Neuronal stem cell (in vitro differentiated cells): Measurements from ENCODE around the gene SIK1.
"Not testable (repeated sequence)": the region's sequence is repeated elsewhere in the genome, so short reads cannot be mapped to it uniquely, and the experiment has no call there.

ENCODE experiments used
- DNase-seq: peaks from one replicate; pipeline ENCODE4 v3.0.0-alpha.2; 2013; ENCODE audit warnings: low spot score
- H2AFZ ChIP-seq: one replicate; pipeline ENCODE4 v1.6.1; 2013; ENCODE audit warnings: mild to moderate bottlenecking, low read length, inconsistent platforms
- H2AK5ac ChIP-seq: 2 replicates; pipeline ENCODE4 v1.6.1; 2013; ENCODE audit warnings: low read depth, mild to moderate bottlenecking, inconsistent platforms, low read length, moderate library complexity, mixed read lengths
- H2BK120ac ChIP-seq: 2 replicates; pipeline ENCODE4 v1.6.1; 2013; ENCODE audit warnings: low read depth, mild to moderate bottlenecking, inconsistent platforms, low read length, moderate library complexity, mixed read lengths
- H2BK12ac ChIP-seq: one replicate; pipeline ENCODE4 v1.6.1; 2013; ENCODE audit warnings: low read length, inconsistent platforms
- H2BK15ac ChIP-seq: 2 replicates; pipeline ENCODE4 v1.6.1; 2013; ENCODE audit warnings: mild to moderate bottlenecking, low read length, inconsistent platforms, mixed read lengths
- H2BK5ac ChIP-seq: one replicate; pipeline ENCODE4 v1.6.1; 2013; ENCODE audit warnings: inconsistent platforms, mild to moderate bottlenecking, low read length, moderate library complexity
- H3K14ac ChIP-seq: one replicate; pipeline ENCODE4 v1.6.1; 2013; ENCODE audit warnings: low read length, inconsistent platforms
- H3K18ac ChIP-seq: 2 replicates; pipeline ENCODE4 v1.6.1; 2013; ENCODE audit warnings: low read length, inconsistent platforms
- H3K23ac ChIP-seq: 2 replicates; pipeline ENCODE4 v1.6.1; 2013; ENCODE audit warnings: low read depth, mild to moderate bottlenecking, mixed read lengths, low read length, inconsistent platforms; ENCODE audit not compliant: poor library complexity
- H3K27ac ChIP-seq: replicated peaks from 3 replicates; pipeline ENCODE4 v1.5.1; 2013; ENCODE audit warnings: low read length, inconsistent platforms
- H3K27me3 ChIP-seq, 3 experiments: 2 replicates each; pipeline ENCODE4 v1.6.1; 2013; ENCODE audit warnings: low read length in 3 of 3, mild to moderate bottlenecking in 2 of 3, inconsistent platforms in 1 of 3, low read depth in 1 of 3, mixed read lengths in 1 of 3, moderate library complexity in 1 of 3; ENCODE audit not compliant: control insufficient read depth in 3 of 3, insufficient read depth in 3 of 3
- H3K36me3 ChIP-seq, 2 donors: replicated peaks in 1 of 2; 2 replicates each; pipeline ENCODE4 v1.6.1; 2013; ENCODE audit warnings: low read length in 2 of 2; ENCODE audit not compliant: control insufficient read depth in 2 of 2, insufficient read depth in 2 of 2
- H3K4ac ChIP-seq: 2 replicates; pipeline ENCODE4 v1.6.1; 2013; ENCODE audit warnings: inconsistent platforms, mild to moderate bottlenecking, low read length, moderate library complexity
- H3K4me1 ChIP-seq, 2 donors: 1 replicate in 1 of 2; 2 replicates in 1 of 2; pipeline ENCODE4 v1.6.1; 2013; ENCODE audit warnings: low read length in 2 of 2, low read depth in 1 of 2; ENCODE audit not compliant: control insufficient read depth in 2 of 2, insufficient read depth in 1 of 2
- H3K4me2 ChIP-seq: one replicate; pipeline ENCODE4 v1.6.1; 2013; ENCODE audit warnings: mild to moderate bottlenecking, low read length, inconsistent platforms; ENCODE audit not compliant: insufficient read depth, poor library complexity, severe bottlenecking
- H3K4me3 ChIP-seq, 2 donors: 2 replicates each; pipeline ENCODE4 v1.5.1; 2013; ENCODE audit warnings: low read length in 2 of 2, mild to moderate bottlenecking in 2 of 2, inconsistent platforms in 1 of 2, moderate library complexity in 1 of 2
- H3K79me1 ChIP-seq: one replicate; pipeline ENCODE4 v1.6.1; 2013; ENCODE audit warnings: low read depth, mild to moderate bottlenecking, inconsistent platforms, low read length, moderate library complexity
- H3K9ac ChIP-seq: one replicate; pipeline ENCODE4 v1.6.1; 2013; ENCODE audit warnings: mild to moderate bottlenecking, low read depth, low read length, inconsistent platforms; ENCODE audit not compliant: poor library complexity
- H3K9me3 ChIP-seq, 2 donors: replicated peaks in 1 of 2; 2 replicates each; pipeline versions ENCODE3 to v1.6.1; 2013; ENCODE audit warnings: low read length in 2 of 2, mild to moderate bottlenecking in 2 of 2, inconsistent platforms in 1 of 2, low read depth in 1 of 2, mixed read lengths in 1 of 2, moderate library complexity in 1 of 2; ENCODE audit not compliant: control insufficient read depth in 2 of 2, insufficient read depth in 1 of 2
- H4K8ac ChIP-seq: one replicate; pipeline ENCODE4 v1.6.1; 2013; ENCODE audit warnings: low read depth, mild to moderate bottlenecking, inconsistent platforms, low read length, moderate library complexity
- H4K91ac ChIP-seq: one replicate; pipeline ENCODE4 v1.6.1; 2013; ENCODE audit warnings: low read length, low read depth, mild to moderate bottlenecking, inconsistent platforms; ENCODE audit not compliant: poor library complexity
- WGBS, 2 donors: extraction: QIAGEN DNeasy Blood & Tissue Kit; methylation state at CpG; one replicate each; pipeline ENCODE4 v1.1.7; 2013; ENCODE audit warnings: missing lambda C conversion rate in 2 of 2, mixed read lengths in 1 of 2; ENCODE audit not compliant: insufficient read length in 2 of 2, insufficient replicate concordance in 1 of 2; ENCODE audit errors: extremely low coverage in 2 of 2; 5-methylcytosine and 5-hydroxymethylcytosine counted together

Gene SIK1

DNA sequence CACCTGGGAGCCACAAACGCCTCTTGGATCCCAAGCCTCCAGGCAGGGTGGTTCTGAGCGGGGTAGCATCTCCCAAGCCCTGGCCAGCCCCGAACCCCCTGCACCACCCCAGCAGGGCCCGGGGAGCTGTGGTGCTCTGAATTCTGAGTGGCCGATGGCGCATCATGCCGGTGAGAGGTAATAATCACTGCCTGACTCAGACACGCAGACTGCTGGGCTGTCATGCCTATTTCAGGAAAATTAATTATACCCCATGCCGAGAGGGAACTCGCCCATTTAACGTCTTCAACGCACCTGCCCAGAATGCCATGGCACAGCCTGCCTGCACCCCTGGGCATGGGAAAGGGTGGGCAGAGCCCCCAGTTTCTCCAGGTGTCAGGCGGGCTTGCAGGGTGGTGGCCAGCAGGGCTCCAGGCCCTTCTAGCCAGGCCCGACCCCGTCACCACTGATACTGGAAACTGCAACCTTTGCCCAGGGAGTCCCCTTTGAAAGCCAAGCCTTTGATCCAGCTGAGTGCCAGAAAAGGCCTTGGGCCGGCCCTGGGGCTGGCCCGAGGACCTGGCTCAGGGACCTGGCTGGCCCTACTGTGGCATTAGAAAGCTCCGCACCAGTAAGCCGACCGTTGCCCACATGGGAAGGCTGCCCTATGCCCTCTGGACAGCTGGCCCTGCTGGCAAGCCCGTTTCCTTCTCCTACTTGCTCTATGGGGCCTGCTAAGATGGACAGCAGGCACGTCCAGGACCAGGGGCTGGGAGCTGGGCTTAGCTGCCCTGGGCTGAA lies 23.1 kb downstream of the SIK1 start:
- not testable (repeated sequence) for H4K91ac ChIP-seq, H2BK15ac ChIP-seq, H2AK5ac ChIP-seq, H4K8ac ChIP-seq, H3K27me3 ChIP-seq, H3K18ac ChIP-seq, H3K9me3 ChIP-seq, H3K14ac ChIP-seq, H3K4me1 ChIP-seq, H3K9ac ChIP-seq, H3K36me3 ChIP-seq, H2BK12ac ChIP-seq, H3K27ac ChIP-seq, H3K4me2 ChIP-seq, H3K4ac ChIP-seq, DNase-seq, H2AFZ ChIP-seq, H3K79me1 ChIP-seq, H2BK120ac ChIP-seq, H3K4me3 ChIP-seq, H3K23ac ChIP-seq, H2BK5ac ChIP-seq
- no CpG with 5 or more reads among the region's 22 CpGs for WGBS, 2 donors

DNA sequence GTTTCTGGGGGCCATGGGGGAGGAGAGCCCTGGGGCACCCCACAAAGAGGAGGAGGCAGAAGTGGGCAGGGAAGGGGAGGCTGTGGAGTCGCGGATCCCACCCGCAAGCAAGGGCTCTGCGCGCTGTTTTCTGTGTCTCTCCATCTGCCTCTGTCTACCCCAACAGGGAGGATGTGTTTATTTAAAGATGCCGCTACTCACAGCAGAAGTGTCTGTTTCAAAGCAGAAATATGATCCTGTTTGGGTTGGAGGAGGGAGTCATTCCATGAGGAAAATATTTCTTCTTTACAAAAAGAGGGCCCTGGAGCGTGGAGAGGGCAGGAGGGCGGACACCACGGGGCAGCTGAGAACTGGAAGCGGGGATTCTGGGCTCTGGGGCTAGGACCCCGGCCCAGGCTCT lies 25.8 kb downstream of the SIK1 start:
- H3K9ac ChIP-seq, H4K8ac ChIP-seq, H3K14ac ChIP-seq, H3K4me3 ChIP-seq, H3K79me1 ChIP-seq, H3K9me3 ChIP-seq, H2AFZ ChIP-seq, H2BK12ac ChIP-seq, H3K23ac ChIP-seq, H3K4ac ChIP-seq, H4K91ac ChIP-seq, H2BK5ac ChIP-seq, H2BK15ac ChIP-seq, H2AK5ac ChIP-seq, H2BK120ac ChIP-seq, DNase-seq, H3K36me3 ChIP-seq, H3K4me1 ChIP-seq, H3K27me3 ChIP-seq, H3K4me2 ChIP-seq, H3K18ac ChIP-seq, H3K27ac ChIP-seq: not testable (repeated sequence)
- no CpG with 5 or more reads among the region's 11 CpGs for WGBS, 2 donors

- H3K9ac ChIP-seq, H3K79me1 ChIP-seq, H2AK5ac ChIP-seq, H3K27me3 ChIP-seq, H3K4me1 ChIP-seq, H2BK5ac ChIP-seq, H3K18ac ChIP-seq, H2BK15ac ChIP-seq, H2BK120ac ChIP-seq, H2BK12ac ChIP-seq, H3K23ac ChIP-seq, DNase-seq, H3K36me3 ChIP-seq, H3K14ac ChIP-seq, H3K4me3 ChIP-seq, H3K27ac ChIP-seq, H3K4me2 ChIP-seq, H3K4ac ChIP-seq, H4K8ac ChIP-seq, H4K91ac ChIP-seq, H2AFZ ChIP-seq, H3K9me3 ChIP-seq: not testable (repeated sequence)
- WGBS, 2 donors: no CpG with 5 or more reads among the region's 15 CpGs
These were observed 27.3 kb downstream of the SIK1 start for GRCh38 chr21:43399595-43400015.

GRCh38 chr21:43399136-43399535 lies 27.8 kb downstream of the SIK1 start:
- not testable (repeated sequence) for H4K8ac ChIP-seq, H4K91ac ChIP-seq, H2BK12ac ChIP-seq, H3K18ac ChIP-seq, H3K9ac ChIP-seq, H2BK15ac ChIP-seq, H3K79me1 ChIP-seq, H3K14ac ChIP-seq, H3K9me3 ChIP-seq, H2AFZ ChIP-seq, H3K27me3 ChIP-seq, H2BK120ac ChIP-seq, H3K27ac ChIP-seq, H3K23ac ChIP-seq, H3K4ac ChIP-seq, H3K36me3 ChIP-seq, H2AK5ac ChIP-seq, H2BK5ac ChIP-seq, DNase-seq, H3K4me1 ChIP-seq, H3K4me2 ChIP-seq, H3K4me3 ChIP-seq
- no CpG with 5 or more reads among the region's 28 CpGs for WGBS, 2 donors
